PFSK-1 (cell line): ENCODE measurements around the gene THNSL1.

Source experiments
- FOXP2 ChIP-seq: optimal IDR thresholded peaks from 2 replicates; pipeline ENCODE3; 2011; ENCODE audit warnings: borderline replicate concordance, control low read depth, inconsistent platforms; ENCODE audit not compliant: insufficient read depth; ENCODE audit errors: extremely low read length, extremely low read depth
- POLR2AphosphoS5 ChIP-seq: IDR thresholded peaks from 2 replicates; pipeline ENCODE4 v1.6.1; 2012; ENCODE audit warnings: low read depth, mild to moderate bottlenecking, control low read depth, low read length, moderate library complexity
- REST ChIP-seq, 2 experiments: IDR thresholded peaks; 2 replicates each; pipeline versions ENCODE4 v1.6.1 to v1.8.0; 2011 to 2012; ENCODE audit warnings: low read depth in 2 of 2, low read length in 2 of 2, control low read depth in 1 of 2, inconsistent platforms in 1 of 2, mild to moderate bottlenecking in 1 of 2, moderate library complexity in 1 of 2; ENCODE audit not compliant: insufficient read depth in 1 of 2
- SIN3A ChIP-seq: IDR thresholded peaks from 2 replicates; pipeline ENCODE4 v1.6.1; 2012; ENCODE audit warnings: mild to moderate bottlenecking, low read length, moderate library complexity, borderline replicate concordance; ENCODE audit not compliant: insufficient read depth
- TAF1 ChIP-seq: IDR thresholded peaks from 2 replicates; pipeline ENCODE4 v1.6.1; 2012; ENCODE audit warnings: low read length, control low read depth, borderline replicate concordance; ENCODE audit not compliant: insufficient read depth

THNSL1 gene

DNA sequence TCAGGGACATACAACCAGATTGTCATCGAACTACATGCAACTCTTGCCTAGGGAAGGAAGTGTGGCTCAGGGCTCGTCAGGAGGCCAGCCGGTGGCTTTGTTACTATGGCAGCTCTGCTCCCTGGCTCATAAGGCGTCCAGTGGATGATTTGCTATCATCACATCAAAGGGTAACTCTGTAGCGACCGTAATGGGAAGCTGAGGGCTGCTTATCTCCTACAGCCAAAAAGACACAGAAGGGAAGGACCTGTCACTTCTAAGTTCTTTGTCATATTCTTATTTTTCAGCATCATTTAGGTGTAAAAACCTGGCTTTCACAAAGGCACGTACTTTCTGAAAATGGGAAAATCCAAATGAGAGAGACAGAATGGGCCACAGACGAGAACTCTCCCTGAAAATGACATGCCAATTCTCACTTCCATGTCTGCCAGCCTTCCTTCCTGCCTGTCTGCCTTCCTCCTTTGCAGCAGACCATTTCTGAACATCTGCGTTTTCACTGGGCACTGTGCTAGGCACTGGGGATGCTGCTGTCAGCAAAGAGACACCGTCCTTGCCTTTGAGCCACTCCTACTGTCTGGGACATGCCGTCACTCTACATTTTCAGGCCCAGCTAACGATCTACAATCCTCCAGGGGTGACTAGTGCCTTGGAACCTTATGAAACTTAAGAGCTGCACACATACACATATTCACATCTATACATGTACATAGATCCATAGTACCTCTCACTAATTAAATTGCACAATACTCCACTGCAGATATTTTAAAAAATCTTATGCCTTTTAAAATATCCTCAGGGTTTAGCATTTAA, 27.4 kb upstream of the THNSL1 start:
- TF ChIP-seq FOXP2 (no peak), TAF1 (no peak), SIN3A (no peak), REST (IDR thresholded peaks at IDR 0.05; ENCODE audit: insufficient read depth in 1 of 2, low read depth in 2 of 2, low read length in 2 of 2) (no peak), POLR2AphosphoS5 (no peak)

- TF ChIP-seq TAF1 (no peak), SIN3A (no peak), REST (IDR thresholded peaks at IDR 0.05; ENCODE audit: insufficient read depth in 1 of 2, low read depth in 2 of 2, low read length in 2 of 2) (no peak), FOXP2 (no peak), POLR2AphosphoS5 (no peak)
Observed at GRCh38 chr10:24989867-24990266, 26.5 kb upstream of the THNSL1 start.

- TF ChIP-seq SIN3A (no peak), POLR2AphosphoS5 (no peak), REST (IDR thresholded peaks at IDR 0.05; ENCODE audit: insufficient read depth in 1 of 2, low read depth in 2 of 2, low read length in 2 of 2) (no peak), TAF1 (no peak), FOXP2 (no peak)
Observed at GRCh38 chr10:24991298-24991697, 25.1 kb upstream of the THNSL1 start.

DNA sequence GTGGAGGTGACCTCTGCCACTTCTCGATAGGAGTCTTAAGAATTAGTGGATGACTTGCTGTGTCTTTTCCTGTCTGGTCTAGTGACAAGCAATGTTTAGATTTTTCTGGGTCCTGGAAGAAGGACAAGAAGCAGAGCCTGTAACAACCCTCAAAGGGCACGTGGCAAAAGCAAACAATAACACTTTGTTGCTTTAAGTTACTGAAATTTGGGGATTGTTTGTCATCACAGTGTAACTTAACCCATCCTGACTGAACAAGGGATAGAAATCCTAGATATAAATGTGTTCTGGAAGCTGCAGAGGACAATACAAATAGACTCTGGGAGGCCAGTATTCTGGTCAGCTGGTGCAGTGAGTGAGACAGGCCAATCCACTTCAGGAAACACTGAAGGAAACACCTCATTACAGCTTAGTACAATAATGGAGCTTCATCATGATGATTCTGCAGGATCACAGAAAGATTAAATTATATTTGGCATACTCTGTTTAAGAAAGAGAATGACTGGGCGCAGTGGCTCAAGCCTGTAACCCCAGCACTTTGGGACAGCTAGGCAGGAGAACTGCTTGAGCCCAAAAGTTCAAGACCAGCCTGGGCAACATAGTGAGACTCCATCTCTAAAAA, 23.8 kb upstream of the THNSL1 start:
- TF ChIP-seq POLR2AphosphoS5 (no peak), REST (IDR thresholded peaks at IDR 0.05; ENCODE audit: insufficient read depth in 1 of 2, low read depth in 2 of 2, low read length in 2 of 2) (no peak), FOXP2 (no peak), SIN3A (no peak), TAF1 (no peak)
